ENCODE results near the gene LURAP1L. TPM values are rescaled to one million over a fixed set of nuclear protein-coding genes. Genes with fewer than 3 reads are reported as not detected.

LURAP1L gene
- 2.0 and 2.4 TPM in 2 replicates for total RNA-seq (2014; rRNA removed; shearing (Covaris generic))

GRCh38 chr9:12774861-12775678 is at the start of gene LURAP1L:
TSS of gene LURAP1L (plus strand) at chr9:12775020. CDS start at chr9:12775716, 696 bp downstream.
- DNase-seq (ENCODE audit: low read depth) = peak; percentile 70

GRCh38 chr9:12726795-12727194 is 48.0 kb upstream of the LURAP1L start:
- no peak for DNase-seq (ENCODE audit: low read depth)

- DNase-seq (ENCODE audit: low read depth) = no peak
These were observed 44.6 kb upstream of the LURAP1L start for GRCh38 chr9:12730198-12730597.

- no peak for DNase-seq (ENCODE audit: low read depth)
These were observed 43.9 kb upstream of the LURAP1L start for GRCh38 chr9:12730927-12731326.

GRCh38 chr9:12732971-12733370 is 41.8 kb upstream of the LURAP1L start:
- no peak for DNase-seq (ENCODE audit: low read depth)

- DNase-seq (ENCODE audit: low read depth) = no peak
These were observed 39.2 kb upstream of the LURAP1L start for GRCh38 chr9:12735665-12736064.

- no peak for DNase-seq (ENCODE audit: low read depth)
These were observed 36.9 kb upstream of the LURAP1L start for GRCh38 chr9:12737871-12738270.

GRCh38 chr9:12739014-12739652 is 35.7 kb upstream of the LURAP1L start:
- DNase-seq (ENCODE audit: low read depth) = no peak

GRCh38 chr9:12740845-12741244 is 34.0 kb upstream of the LURAP1L start:
- DNase-seq (ENCODE audit: low read depth) = peak; percentile 37

GRCh38 chr9:12748016-12748415 is 26.8 kb upstream of the LURAP1L start:
- peak; percentile 15 for DNase-seq (ENCODE audit: low read depth)

GRCh38 chr9:12748954-12749353 is 25.9 kb upstream of the LURAP1L start:
- DNase-seq (ENCODE audit: low read depth) = no peak

- no peak for DNase-seq (ENCODE audit: low read depth)
These were observed 20.9 kb upstream of the LURAP1L start for GRCh38 chr9:12753931-12754330.

GRCh38 chr9:12759761-12760160 is 15.1 kb upstream of the LURAP1L start:
- DNase-seq (ENCODE audit: low read depth) = peak; percentile 26

GRCh38 chr9:12760758-12761157 is 14.1 kb upstream of the LURAP1L start:
- DNase-seq (ENCODE audit: low read depth) = no peak

GRCh38 chr9:12764150-12764549 is 10.7 kb upstream of the LURAP1L start:
- DNase-seq (ENCODE audit: low read depth) = no peak

GRCh38 chr9:12765088-12765798 is 9.6 kb upstream of the LURAP1L start:
- DNase-seq (ENCODE audit: low read depth) = no peak

- DNase-seq (ENCODE audit: low read depth) = no peak
These were observed 8.5 kb upstream of the LURAP1L start for GRCh38 chr9:12766357-12766756.

- DNase-seq (ENCODE audit: low read depth) = no peak
These were observed 4.6 kb upstream of the LURAP1L start for GRCh38 chr9:12770261-12770660.

GRCh38 chr9:12771891-12772290 is 2.9 kb upstream of the LURAP1L start:
- peak; percentile 53 for DNase-seq (ENCODE audit: low read depth)

- no peak for DNase-seq (ENCODE audit: low read depth)
These were observed 1.3 kb upstream of the LURAP1L start for GRCh38 chr9:12773562-12773961.

- peak; percentile 95 for DNase-seq (ENCODE audit: low read depth)
These were observed 1.1 kb downstream of the LURAP1L start for GRCh38 chr9:12775679-12776512.
